PC-9 (cell line): ENCODE measurements around the gene IQCK.

Experiments used
- EZH2 ChIP-seq: fragments of 200-600 bp; sonication (generic); IDR thresholded peaks from 2 replicates; pipeline ENCODE4 v1.8.0; 2017; ENCODE audit warnings: antibody characterized with exemption, low read depth
- TF ChIP-seq, protein P1 (sequence below): fragments of 200-600 bp; sonication (generic); conservative IDR thresholded peaks from 2 replicates; pipeline ENCODE4 v1.6.1; 2017; ENCODE audit warnings: mixed run types, antibody characterized with exemption, mild to moderate bottlenecking, moderate library complexity

DNA sequence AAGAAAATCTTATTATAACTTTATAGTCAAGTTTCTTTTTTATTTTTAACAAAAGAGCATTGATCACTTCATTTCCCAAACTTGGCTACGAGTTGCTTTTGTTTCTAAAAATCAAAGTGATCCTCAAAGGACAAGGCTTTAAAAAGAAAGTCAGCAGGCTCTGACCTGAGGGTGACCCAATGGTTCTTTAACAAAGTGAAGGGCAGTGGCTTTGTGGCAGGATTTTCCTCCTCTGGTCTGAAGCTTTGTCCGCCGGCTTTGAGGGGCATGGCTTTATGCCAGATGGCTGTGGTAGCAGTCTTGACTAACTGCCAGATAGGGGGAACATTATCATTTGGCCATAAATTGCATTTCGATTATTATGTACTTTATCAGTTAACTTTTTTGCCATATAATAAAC is 28.5 kb downstream of the IQCK start:
- TF ChIP-seq, protein P1, sequence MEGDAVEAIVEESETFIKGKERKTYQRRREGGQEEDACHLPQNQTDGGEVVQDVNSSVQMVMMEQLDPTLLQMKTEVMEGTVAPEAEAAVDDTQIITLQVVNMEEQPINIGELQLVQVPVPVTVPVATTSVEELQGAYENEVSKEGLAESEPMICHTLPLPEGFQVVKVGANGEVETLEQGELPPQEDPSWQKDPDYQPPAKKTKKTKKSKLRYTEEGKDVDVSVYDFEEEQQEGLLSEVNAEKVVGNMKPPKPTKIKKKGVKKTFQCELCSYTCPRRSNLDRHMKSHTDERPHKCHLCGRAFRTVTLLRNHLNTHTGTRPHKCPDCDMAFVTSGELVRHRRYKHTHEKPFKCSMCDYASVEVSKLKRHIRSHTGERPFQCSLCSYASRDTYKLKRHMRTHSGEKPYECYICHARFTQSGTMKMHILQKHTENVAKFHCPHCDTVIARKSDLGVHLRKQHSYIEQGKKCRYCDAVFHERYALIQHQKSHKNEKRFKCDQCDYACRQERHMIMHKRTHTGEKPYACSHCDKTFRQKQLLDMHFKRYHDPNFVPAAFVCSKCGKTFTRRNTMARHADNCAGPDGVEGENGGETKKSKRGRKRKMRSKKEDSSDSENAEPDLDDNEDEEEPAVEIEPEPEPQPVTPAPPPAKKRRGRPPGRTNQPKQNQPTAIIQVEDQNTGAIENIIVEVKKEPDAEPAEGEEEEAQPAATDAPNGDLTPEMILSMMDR: no peak
- no peak for TF ChIP-seq EZH2
